CD4-positive, alpha-beta T cell treated with Interleukin-6 for 4 hours (primary cell): ENCODE data around the gene CYB5RL.

Experiments
- DNase-seq: peaks from one replicate; pipeline ENCODE4 v3.0.0-alpha.2; 2020; ENCODE audit warnings: mixed read lengths

The CYB5RL gene

DNA sequence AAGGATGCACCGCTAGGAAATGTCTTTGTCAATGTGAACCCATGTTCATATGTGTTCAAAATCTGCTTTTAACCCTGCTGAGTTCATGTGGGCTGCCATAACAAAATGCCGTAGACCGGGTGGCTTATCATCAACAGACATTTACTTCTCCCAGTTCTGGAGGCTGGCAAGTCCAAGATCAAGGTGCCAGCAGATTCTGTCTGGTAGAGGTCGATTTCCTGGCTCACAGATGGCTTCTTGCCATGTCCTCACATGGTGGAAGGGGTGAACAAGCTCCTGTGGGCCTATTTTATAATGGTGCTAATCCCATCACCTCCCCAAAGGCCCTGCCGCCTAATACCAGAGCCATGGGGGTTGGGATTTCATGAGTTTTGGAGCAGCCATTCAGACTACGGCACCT, 42.4 kb downstream of the CYB5RL start:
- no peak for DNase-seq

DNA sequence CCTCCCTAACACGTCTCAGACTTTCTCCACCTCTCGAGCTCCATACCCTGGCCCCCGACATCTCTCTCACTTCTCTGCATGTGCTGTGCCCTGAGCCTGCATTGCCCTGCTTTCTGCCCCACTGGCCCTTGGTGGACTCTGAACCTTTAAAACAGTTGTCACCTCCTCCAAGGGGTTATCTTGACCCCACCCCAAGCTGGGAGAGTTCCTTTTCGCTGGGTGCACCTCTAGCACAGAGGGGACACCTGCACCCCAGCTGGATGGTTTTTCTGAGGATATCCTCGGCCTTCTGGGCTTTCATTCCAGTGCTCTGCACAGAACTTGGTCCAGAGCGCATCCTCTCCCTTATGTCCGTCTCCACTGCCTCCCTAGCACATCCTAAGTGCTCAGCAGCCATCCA, 42.8 kb downstream of the CYB5RL start:
- no peak for DNase-seq

DNA sequence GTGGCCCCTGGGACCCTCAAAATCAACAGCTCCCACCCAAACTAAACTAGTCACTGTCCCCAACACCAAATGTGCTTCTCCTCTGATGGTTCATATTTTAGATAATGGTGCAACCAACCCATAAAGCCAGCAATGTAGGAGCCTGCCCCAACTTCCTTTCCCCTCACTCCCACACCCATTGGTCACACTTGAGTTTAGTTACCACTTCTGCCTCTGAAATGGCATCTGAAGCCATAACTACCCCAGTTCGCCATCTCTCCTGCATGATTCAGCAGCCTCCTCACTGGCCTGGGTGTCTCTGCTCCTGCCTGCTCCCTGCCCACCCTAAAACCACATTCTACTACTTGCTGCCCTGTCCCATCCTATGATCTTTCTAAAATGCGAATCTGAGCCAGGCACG, 43.6 kb downstream of the CYB5RL start:
- DNase-seq: no peak

DNA sequence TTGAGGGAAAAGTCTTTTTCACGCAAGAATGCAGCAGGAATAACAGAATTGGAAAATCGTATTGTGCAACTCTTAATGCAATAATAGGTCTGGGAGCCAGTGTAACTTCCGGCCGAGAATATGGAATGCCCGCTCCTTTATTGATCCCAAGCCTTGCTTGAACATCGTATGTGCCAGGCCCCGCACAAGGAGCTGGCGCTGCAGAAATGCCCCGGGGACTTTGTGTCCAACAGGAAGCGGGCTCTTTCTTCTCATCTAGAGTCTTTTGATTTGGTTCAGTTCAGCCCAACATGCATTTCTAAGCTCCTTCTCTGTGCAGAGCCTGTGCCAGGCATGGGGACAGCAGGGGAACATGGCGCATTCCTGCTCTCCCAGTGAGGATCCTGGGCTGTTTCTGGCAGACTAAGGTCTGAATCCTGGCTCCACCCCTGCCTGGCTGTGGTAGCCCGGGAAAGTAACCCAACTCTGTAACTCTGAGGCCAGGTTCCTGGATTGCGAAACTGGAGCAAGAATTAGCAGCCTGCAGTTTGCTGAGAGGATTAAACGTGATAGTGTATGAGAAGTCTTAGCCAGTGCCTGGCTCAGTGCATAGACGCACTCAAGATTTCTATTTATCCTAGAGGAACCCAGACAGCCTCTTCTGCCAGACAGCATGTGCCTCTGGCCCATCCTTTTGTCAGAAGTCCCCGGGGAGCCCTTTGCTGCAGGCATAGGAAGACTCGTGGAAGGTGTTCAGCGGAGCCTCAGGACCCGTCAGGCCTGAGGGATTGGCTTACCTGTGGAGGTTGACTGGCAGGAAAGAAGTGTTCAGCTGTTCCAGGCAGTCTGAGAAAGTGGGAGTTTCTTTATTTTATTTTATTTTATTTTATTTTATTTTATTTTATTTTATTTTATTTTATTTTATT, 46.0 kb downstream of the CYB5RL start:
- no peak for DNase-seq

DNA sequence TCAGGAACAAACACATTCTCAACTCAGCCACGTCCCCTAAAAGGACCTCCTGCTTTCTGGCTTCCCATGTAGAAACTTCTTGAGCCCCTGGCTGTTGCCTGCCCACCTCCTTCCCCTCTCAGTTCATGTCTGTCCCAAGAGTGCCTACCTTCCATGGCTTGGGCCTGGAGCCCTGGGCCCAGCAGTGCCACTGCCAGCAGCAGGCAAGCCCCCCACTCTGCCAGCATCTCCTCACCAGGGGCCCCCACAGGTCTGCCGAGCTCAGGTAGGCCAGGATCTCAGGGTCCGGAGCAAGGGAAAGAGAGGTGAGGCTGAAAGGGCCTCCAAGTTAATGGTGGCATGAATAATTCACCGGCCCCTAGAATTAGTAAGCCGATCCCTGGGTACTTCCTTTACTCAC, 47.1 kb downstream of the CYB5RL start, which contains the start of gene CDCP2:
TSS of gene CDCP2 (minus strand) at position 305 of the 400 bp plus-strand sequence. CDS start at position 227, 78 bp downstream.
- no peak for DNase-seq

DNA sequence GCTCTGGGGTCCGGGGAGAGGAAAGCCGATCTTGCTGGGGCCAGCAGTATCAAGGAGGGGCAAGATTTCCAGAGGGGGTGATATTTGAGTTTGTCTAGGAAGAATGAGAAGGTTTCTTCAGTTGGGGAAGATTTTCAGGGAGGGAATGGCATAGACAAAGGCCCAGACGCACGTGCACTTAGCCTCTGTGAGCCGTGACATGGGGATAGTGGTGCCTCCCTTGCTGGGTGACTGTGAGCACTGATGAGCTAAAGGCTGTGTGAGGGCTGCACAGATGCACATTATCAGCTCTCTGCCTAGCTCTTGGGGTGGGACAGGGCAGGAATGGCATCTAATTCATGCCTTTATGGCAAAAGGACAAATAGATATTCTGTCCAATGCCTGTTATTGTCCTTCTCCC, 48.8 kb downstream of the CYB5RL start:
- no peak for DNase-seq
